KOPT-K1 (cell line): Measurements from ENCODE around the gene FSD1L.

Experiments used
- H3K27ac ChIP-seq: fragments of 200-600 bp; sonication (generic); 2 replicates; pipeline ENCODE4 v1.5.1; 2016; ENCODE audit warnings: antibody characterized with exemption, mild to moderate bottlenecking, low read depth, low read length; ENCODE audit not compliant: poor library complexity, severe bottlenecking
- H3K36me3 ChIP-seq: fragments of 200-600 bp; sonication (generic); 2 replicates; pipeline ENCODE4 v1.5.1; 2017; ENCODE audit warnings: antibody characterized with exemption, mild to moderate bottlenecking, low read length, moderate library complexity; ENCODE audit not compliant: insufficient read depth
- H3K9me3 ChIP-seq: fragments of 200-600 bp; sonication (generic); 2 replicates; pipeline ENCODE4 v1.5.1; 2017; ENCODE audit warnings: antibody characterized with exemption, low read length, mild to moderate bottlenecking; ENCODE audit not compliant: insufficient read depth, poor library complexity, severe bottlenecking

Gene FSD1L

GRCh38 chr9:105447814-105448812 lies at the start of gene FSD1L:
FSD1L (plus strand) TSS chr9:105448034; CDS start chr9:105448221, 187 bp downstream.
- Histone ChIP-seq H3K9me3 (no peaks in the 10 kb centered on the region), H3K36me3 (no peaks in the 10 kb centered on the region), H3K27ac (peak within 1 kb of the TSS; percentile 60)

- no peaks in the 10 kb centered on the region for H3K36me3 ChIP-seq
- H3K9me3 ChIP-seq = no peaks in the 10 kb centered on the region
- H3K27ac ChIP-seq = no peak overlapping the region
Observed at GRCh38 chr9:105399117-105399516, 48.7 kb upstream of the FSD1L start.

- no peak overlapping the region for H3K27ac ChIP-seq
- H3K36me3 ChIP-seq = no peaks in the 10 kb centered on the region
- H3K9me3 ChIP-seq = no peaks in the 10 kb centered on the region
Observed at GRCh38 chr9:105401651-105402050, 46.2 kb upstream of the FSD1L start.

GRCh38 chr9:105403552-105404248 lies 44.1 kb upstream of the FSD1L start:
- no peak overlapping the region for H3K27ac ChIP-seq
- H3K36me3 ChIP-seq = no peaks in the 10 kb centered on the region
- H3K9me3 ChIP-seq = no peaks in the 10 kb centered on the region

GRCh38 chr9:105405514-105406131 lies 42.2 kb upstream of the FSD1L start:
- Histone ChIP-seq H3K27ac (no peak overlapping the region), H3K9me3 (no peaks in the 10 kb centered on the region), H3K36me3 (no peaks in the 10 kb centered on the region)

- Histone ChIP-seq H3K9me3 (no peaks in the 10 kb centered on the region), H3K27ac (no peak overlapping the region)
Observed at GRCh38 chr9:105406369-105406768, 41.5 kb upstream of the FSD1L start.

GRCh38 chr9:105413525-105413924 lies 34.3 kb upstream of the FSD1L start:
- H3K9me3 ChIP-seq = no peaks in the 10 kb centered on the region
- no peak overlapping the region for H3K27ac ChIP-seq
- H3K36me3 ChIP-seq = no peaks in the 10 kb centered on the region

More at GRCh38 chr9:105406369-105406768, 41.5 kb upstream of the FSD1L start:
- H3K36me3 ChIP-seq = no peaks in the 10 kb centered on the region

- Histone ChIP-seq H3K36me3 (no peaks in the 10 kb centered on the region), H3K27ac (no peak overlapping the region), H3K9me3 (no peaks in the 10 kb centered on the region)
Observed at GRCh38 chr9:105414947-105415661, 32.7 kb upstream of the FSD1L start.

GRCh38 chr9:105415662-105415980 lies 32.2 kb upstream of the FSD1L start:
- Histone ChIP-seq H3K9me3 (no peaks in the 10 kb centered on the region), H3K27ac (no peak overlapping the region), H3K36me3 (no peaks in the 10 kb centered on the region)

- H3K27ac ChIP-seq = no peak overlapping the region
- H3K36me3 ChIP-seq = no peaks in the 10 kb centered on the region
- no peaks in the 10 kb centered on the region for H3K9me3 ChIP-seq
Observed at GRCh38 chr9:105416840-105417239, 31.0 kb upstream of the FSD1L start.

GRCh38 chr9:105418588-105419500 lies 29.0 kb upstream of the FSD1L start:
- Histone ChIP-seq H3K27ac (no peak overlapping the region), H3K9me3 (no peaks in the 10 kb centered on the region), H3K36me3 (no peaks in the 10 kb centered on the region)

GRCh38 chr9:105419816-105420597 lies 27.8 kb upstream of the FSD1L start:
- Histone ChIP-seq H3K27ac (no peak overlapping the region), H3K9me3 (no peaks in the 10 kb centered on the region), H3K36me3 (no peaks in the 10 kb centered on the region)

GRCh38 chr9:105421154-105421553 lies 26.7 kb upstream of the FSD1L start:
- Histone ChIP-seq H3K27ac (no peak overlapping the region), H3K36me3 (no peaks in the 10 kb centered on the region), H3K9me3 (no peaks in the 10 kb centered on the region)
